ENCODE measurements around the gene TMEM271. TPM values are rescaled to one million over a fixed set of nuclear protein-coding genes. Genes with fewer than 3 reads are reported as not detected.

Gene TMEM271
- total and polyA plus RNA-seq, 2 donors (not counting 1 experiment from before 2014, with no cell fraction given), result not detected

DNA sequence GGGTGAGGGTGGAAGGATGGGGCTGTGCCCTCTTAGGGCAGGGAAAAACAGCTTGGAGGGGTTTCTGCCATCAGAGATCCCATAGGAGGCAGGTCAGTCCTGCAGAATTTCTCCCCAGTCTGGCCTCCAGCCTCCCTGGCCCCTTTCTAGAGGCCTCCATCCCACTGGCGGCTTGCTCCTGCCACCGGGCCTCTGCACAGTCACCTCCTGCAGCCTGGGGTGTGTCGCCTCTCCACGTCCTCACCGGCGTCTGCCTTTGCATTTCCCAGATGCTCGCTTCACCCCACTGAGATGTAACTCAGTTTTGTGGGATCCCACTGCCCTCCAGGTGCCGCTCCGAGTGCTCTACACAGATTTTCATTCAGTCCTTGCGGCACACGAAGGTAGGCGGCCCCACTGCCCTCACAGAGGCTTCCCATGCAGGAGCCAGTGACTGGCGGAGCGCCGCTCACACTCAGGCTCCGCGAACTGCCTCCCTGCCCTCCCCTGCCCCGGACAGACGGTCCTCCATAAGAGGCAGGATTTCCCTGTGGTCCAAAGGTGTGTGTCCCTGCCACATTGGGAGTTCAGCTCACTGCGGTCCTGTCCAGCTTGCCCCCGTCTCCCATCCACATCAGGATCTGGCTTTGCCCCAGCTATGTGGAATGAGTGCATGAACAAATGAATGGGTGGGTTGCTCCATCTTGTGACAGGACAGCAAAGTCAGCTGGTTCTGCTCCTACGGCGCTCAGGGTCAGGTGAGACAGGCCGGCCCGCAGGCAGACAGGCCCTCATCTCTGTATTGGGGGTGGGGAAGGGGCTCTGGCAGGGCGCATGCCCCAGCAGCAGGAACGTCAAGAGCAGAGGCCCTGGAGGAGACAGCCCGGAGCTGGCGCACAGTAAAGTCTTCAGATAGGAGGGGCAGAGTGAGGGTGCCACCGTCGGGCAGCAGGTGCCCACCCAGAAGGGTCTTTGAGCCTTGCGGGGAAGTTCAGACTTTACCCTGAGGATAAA is 2.7 kb upstream of the TMEM271 start:
- Histone ChIP-seq H3K36me3 (ENCODE audit: control insufficient read depth, insufficient read depth, low read length) (no peaks in the 10 kb centered on the region), H3K27ac (ENCODE audit: insufficient read depth, low read length) (no peak overlapping the region), H3K27me3 (ENCODE audit: control insufficient read depth, insufficient read depth, low read length) (peaks cover 22% of the 10 kb centered on the region), H3K79me2 (ENCODE audit: control insufficient read depth, insufficient read depth, low read length) (no peaks in the 10 kb centered on the region), H3K4me3 (replicated peaks in 1 of 4; ENCODE audit: control extremely low read depth in 1 of 4, insufficient read depth in 1 of 4, low read depth in 3 of 4, low read length in 4 of 4) (no peak overlapping the region), H3K4me2 (ENCODE audit: extremely low read depth, insufficient read depth, low read length) (no peak overlapping the region), H4K20me1 (ENCODE audit: control insufficient read depth, extremely low read depth, insufficient read depth, low read length) (no peaks in the 10 kb centered on the region), H3K4me1 (ENCODE audit: control insufficient read depth, extremely low read depth, insufficient read depth, low read length) (no peaks in the 10 kb centered on the region), H3K9me3 (ENCODE audit: control insufficient read depth, insufficient read depth, low read depth, low read length) (no peaks in the 10 kb centered on the region), H3K9ac (ENCODE audit: insufficient read depth, low read length) (no peak overlapping the region), H2AFZ (ENCODE audit: low read length) (no peak overlapping the region)
- no peak for DNase-seq (ENCODE audit: low read depth in 2 of 2)
- TF ChIP-seq CTCF (conservative IDR thresholded peaks at IDR 0.05 in 1 of 2, IDR thresholded peaks at IDR 0.05 in 1 of 2; ENCODE audit: low read depth in 1 of 2, low read length in 2 of 2), result no peak
- peak; percentile 6 for TF ChIP-seq EZH2 (IDR thresholded peaks at IDR 0.05; ENCODE audit: low read length, missing control alignments)

GRCh38 chr4:577499-578450 is 1.7 kb upstream of the TMEM271 start:
- peak; percentile 58 for TF ChIP-seq EZH2 (IDR thresholded peaks at IDR 0.05; ENCODE audit: low read length, missing control alignments)
- no peak for TF ChIP-seq CTCF (conservative IDR thresholded peaks at IDR 0.05 in 1 of 2, IDR thresholded peaks at IDR 0.05 in 1 of 2; ENCODE audit: low read depth in 1 of 2, low read length in 2 of 2)
- Histone ChIP-seq H3K4me2 (ENCODE audit: extremely low read depth, insufficient read depth, low read length) (no peak overlapping the region), H3K9ac (ENCODE audit: insufficient read depth, low read length) (no peak overlapping the region), H4K20me1 (ENCODE audit: control insufficient read depth, extremely low read depth, insufficient read depth, low read length) (no peaks in the 10 kb centered on the region), H3K79me2 (ENCODE audit: control insufficient read depth, insufficient read depth, low read length) (no peaks in the 10 kb centered on the region), H2AFZ (ENCODE audit: low read length) (no peak overlapping the region), H3K36me3 (ENCODE audit: control insufficient read depth, insufficient read depth, low read length) (no peaks in the 10 kb centered on the region), H3K4me3 (replicated peaks in 1 of 4; ENCODE audit: control extremely low read depth in 1 of 4, insufficient read depth in 1 of 4, low read depth in 3 of 4, low read length in 4 of 4) (no peak overlapping the region), H3K27ac (ENCODE audit: insufficient read depth, low read length) (no peak overlapping the region), H3K4me1 (ENCODE audit: control insufficient read depth, extremely low read depth, insufficient read depth, low read length) (no peaks in the 10 kb centered on the region), H3K9me3 (ENCODE audit: control insufficient read depth, insufficient read depth, low read depth, low read length) (no peaks in the 10 kb centered on the region), H3K27me3 (ENCODE audit: control insufficient read depth, insufficient read depth, low read length) (peaks cover 24% of the 10 kb centered on the region)
- DNase-seq (ENCODE audit: low read depth in 2 of 2), result peak; percentile 32 to 36
